Measurements from ENCODE around the gene SMURF2. TPM values are rescaled to one million over a fixed set of nuclear protein-coding genes. Genes with fewer than 3 reads are reported as not detected.
A peak's percentile ranks its signal among the peaks of the same experiment; 100 is the strongest.

SMURF2 gene
- total RNA-seq, 1 donor from 2014 or later = 33.3 TPM

DNA sequence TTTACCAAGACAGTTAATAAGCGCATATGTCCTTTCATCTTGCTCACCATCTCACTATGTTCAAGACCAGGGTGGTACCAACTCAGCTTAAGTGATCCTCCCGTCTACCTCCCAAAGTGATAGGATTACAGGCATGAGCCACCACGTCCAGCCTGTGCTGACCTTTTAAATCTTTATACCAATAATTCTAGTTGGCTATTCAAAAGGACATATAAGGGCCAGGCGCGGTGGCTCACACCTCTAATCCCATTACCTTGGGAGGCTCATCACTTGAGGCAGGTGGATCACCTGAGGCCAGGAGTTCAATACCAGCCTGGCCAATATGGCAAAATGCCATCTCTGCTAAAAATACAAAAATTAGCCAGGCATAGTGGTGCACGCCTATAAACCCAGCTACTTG, 152.9 kb downstream of the SMURF2 start:
- no peak overlapping the region for H3K27ac Mint-ChIP-seq (ENCODE audit: unreplicated experiment)
- peaks cover 29% of the 10 kb centered on the region for H3K27me3 Mint-ChIP-seq (ENCODE audit: unreplicated experiment)
- H3K4me3 Mint-ChIP-seq (ENCODE audit: unreplicated experiment) = peak overlapping the region; percentile 63
- peaks cover 29% of the 10 kb centered on the region for H3K9me3 Mint-ChIP-seq (ENCODE audit: unreplicated experiment)
- no peak for DNase-seq
- peaks cover 10% of the 10 kb centered on the region for H3K4me1 Mint-ChIP-seq (ENCODE audit: low read depth, unreplicated experiment)
- TF ChIP-seq, protein P1, sequence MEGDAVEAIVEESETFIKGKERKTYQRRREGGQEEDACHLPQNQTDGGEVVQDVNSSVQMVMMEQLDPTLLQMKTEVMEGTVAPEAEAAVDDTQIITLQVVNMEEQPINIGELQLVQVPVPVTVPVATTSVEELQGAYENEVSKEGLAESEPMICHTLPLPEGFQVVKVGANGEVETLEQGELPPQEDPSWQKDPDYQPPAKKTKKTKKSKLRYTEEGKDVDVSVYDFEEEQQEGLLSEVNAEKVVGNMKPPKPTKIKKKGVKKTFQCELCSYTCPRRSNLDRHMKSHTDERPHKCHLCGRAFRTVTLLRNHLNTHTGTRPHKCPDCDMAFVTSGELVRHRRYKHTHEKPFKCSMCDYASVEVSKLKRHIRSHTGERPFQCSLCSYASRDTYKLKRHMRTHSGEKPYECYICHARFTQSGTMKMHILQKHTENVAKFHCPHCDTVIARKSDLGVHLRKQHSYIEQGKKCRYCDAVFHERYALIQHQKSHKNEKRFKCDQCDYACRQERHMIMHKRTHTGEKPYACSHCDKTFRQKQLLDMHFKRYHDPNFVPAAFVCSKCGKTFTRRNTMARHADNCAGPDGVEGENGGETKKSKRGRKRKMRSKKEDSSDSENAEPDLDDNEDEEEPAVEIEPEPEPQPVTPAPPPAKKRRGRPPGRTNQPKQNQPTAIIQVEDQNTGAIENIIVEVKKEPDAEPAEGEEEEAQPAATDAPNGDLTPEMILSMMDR (IDR thresholded peaks at IDR 0.05; ENCODE audit: partially characterized antibody, unreplicated experiment) = no peak
- H3K36me3 Mint-ChIP-seq (ENCODE audit: unreplicated experiment) = peaks cover 11% of the 10 kb centered on the region

DNA sequence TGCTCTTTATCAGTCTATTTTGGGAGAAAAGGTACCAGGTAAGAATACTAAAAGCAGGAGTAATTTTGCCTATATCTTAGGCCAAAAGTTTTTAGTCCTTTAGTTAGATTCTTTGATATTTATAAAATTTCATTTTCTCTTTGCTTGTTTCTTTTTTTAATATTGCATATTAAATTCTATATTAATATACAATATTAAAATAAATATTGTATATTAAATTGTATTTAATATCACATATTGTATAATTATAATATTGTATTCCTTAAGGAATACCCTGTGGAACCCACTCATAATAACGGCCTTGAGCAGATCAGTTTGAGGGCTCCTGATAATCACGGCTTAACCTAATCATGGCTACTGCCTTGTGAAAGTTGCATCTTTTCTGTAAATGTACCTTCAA, 153.4 kb downstream of the SMURF2 start:
- TF ChIP-seq, protein P1 (IDR thresholded peaks at IDR 0.05; ENCODE audit: partially characterized antibody, unreplicated experiment) = no peak
- Mint-ChIP-seq H3K4me3 (ENCODE audit: unreplicated experiment) (peak overlapping the region; percentile 100), H3K27ac (ENCODE audit: unreplicated experiment) (no peak overlapping the region), H3K4me1 (ENCODE audit: low read depth, unreplicated experiment) (peaks cover 14% of the 10 kb centered on the region), H3K9me3 (ENCODE audit: unreplicated experiment) (peaks cover 29% of the 10 kb centered on the region), H3K36me3 (ENCODE audit: unreplicated experiment) (peaks cover 11% of the 10 kb centered on the region), H3K27me3 (ENCODE audit: unreplicated experiment) (peaks cover 29% of the 10 kb centered on the region)
- DNase-seq = no peak

DNA sequence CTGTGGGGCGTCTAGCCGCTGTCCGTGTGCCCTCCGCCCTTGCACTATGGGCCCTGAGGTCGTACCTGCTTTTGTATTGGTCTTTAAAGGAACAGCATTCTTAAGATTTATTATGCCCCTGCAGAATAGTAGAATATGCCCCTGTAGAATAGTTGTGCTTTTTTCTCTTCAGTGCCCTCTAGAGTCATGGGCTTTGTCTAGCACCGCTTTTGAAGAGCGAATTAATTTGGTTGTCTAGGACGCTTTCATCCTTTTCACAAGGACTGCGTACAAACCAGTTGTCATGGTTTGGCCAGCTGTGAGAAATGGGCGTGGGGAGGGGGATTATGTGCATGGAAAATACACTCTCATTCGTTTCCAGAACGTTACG, 154.7 kb downstream of the SMURF2 start:
- no peak for DNase-seq
- peaks cover 29% of the 10 kb centered on the region for H3K27me3 Mint-ChIP-seq (ENCODE audit: unreplicated experiment)
- TF ChIP-seq, protein P1 (IDR thresholded peaks at IDR 0.05; ENCODE audit: partially characterized antibody, unreplicated experiment) = no peak
- H3K4me3 Mint-ChIP-seq (ENCODE audit: unreplicated experiment) = peak overlapping the region; percentile 100
- H3K36me3 Mint-ChIP-seq (ENCODE audit: unreplicated experiment) = peaks cover 11% of the 10 kb centered on the region
- H3K4me1 Mint-ChIP-seq (ENCODE audit: low read depth, unreplicated experiment) = peaks cover 20% of the 10 kb centered on the region
- peak overlapping the region; percentile 100 for H3K27ac Mint-ChIP-seq (ENCODE audit: unreplicated experiment)
- peaks cover 29% of the 10 kb centered on the region for H3K9me3 Mint-ChIP-seq (ENCODE audit: unreplicated experiment)

DNA sequence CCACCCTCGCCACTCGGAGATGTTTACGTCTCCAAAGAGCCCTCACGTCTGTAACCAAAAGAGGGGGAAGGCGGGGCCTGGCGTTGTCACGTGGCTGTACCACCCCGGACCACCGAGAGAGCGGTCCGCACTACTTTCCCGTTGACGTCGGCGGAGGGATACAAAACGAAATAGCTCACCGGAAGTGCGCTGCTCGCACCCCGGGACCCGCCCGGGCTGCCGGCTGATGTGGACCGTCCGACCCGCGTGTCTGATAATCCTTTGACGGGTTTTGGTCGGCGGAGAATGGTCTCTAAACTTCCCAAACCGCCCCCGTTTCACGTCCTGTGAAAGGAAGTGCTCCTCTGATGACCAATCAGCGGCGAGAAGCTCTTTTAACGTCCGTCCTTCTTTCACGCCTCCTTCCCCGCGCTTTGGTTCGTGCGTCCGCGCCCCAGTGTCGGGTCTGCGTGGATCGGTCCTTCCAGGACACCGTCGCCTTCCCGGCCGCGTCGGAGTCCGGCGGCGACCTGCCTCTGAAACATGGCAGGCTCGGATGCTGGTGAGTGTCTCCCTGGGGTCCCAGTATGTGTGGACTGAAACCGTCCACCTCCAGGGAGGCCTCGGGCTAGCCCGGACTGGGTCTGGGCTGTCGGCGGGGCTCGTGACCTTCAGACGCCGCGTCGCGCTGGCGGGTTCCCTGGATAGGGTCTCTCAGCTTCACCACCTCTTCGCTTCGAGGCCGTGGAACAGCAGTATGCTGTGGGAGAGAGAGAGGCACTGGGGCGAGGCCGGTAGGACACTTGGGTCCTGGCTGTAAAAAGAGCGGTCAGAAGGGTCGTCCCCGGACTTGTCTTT, 155.3 kb downstream of the SMURF2 start, which contains the start of gene CEP95:
TSS of gene CEP95 (plus strand) at position 402 of the 837 bp plus-strand sequence. CDS start at position 523, 121 bp downstream.
- TF ChIP-seq, protein P1 (IDR thresholded peaks at IDR 0.05; ENCODE audit: partially characterized antibody, unreplicated experiment) = no peak
- H3K4me3 Mint-ChIP-seq (ENCODE audit: unreplicated experiment) = peak within 1 kb of the TSS; percentile 100
- DNase-seq = peak; percentile 94
- peaks cover 29% of the 10 kb centered on the region for H3K27me3 Mint-ChIP-seq (ENCODE audit: unreplicated experiment)
- peaks cover 20% of the 10 kb centered on the region for H3K4me1 Mint-ChIP-seq (ENCODE audit: low read depth, unreplicated experiment)
- peaks cover 29% of the 10 kb centered on the region for H3K9me3 Mint-ChIP-seq (ENCODE audit: unreplicated experiment)
- H3K27ac Mint-ChIP-seq (ENCODE audit: unreplicated experiment) = peak within 1 kb of the TSS; percentile 100
- peaks cover 11% of the 10 kb centered on the region for H3K36me3 Mint-ChIP-seq (ENCODE audit: unreplicated experiment)

DNA sequence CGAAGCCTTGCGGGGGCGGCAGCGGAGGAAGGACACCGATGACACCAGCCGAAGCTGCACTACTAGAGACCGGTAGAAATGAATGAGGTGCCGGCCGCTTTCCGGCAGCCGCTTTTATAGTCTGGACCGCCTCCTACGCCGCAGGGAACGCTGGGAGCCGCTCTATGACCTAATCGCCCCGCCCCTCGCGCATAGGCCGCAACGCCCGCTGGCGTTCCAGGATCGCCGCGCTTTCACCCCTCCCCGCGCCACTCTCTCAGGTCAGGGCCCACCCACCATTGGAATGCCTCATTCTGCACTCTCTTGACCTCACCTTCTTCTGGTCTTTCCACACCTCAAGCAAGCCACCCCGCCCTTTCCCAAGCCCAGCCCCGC, 155.9 kb downstream of the SMURF2 start, which contains the start of gene DDX5:
TSS of gene DDX5 (minus strand) at position 89 of the 375 bp plus-strand sequence. CDS start 170 bp downstream, outside the sequence.
- H3K4me1 Mint-ChIP-seq (ENCODE audit: low read depth, unreplicated experiment) = peaks cover 20% of the 10 kb centered on the region
- peak; percentile 97 for DNase-seq
- peak within 1 kb of the TSS; percentile 100 for H3K4me3 Mint-ChIP-seq (ENCODE audit: unreplicated experiment)
- peak within 1 kb of the TSS; percentile 100 for H3K27ac Mint-ChIP-seq (ENCODE audit: unreplicated experiment)
- peaks cover 29% of the 10 kb centered on the region for H3K27me3 Mint-ChIP-seq (ENCODE audit: unreplicated experiment)
- TF ChIP-seq, protein P1 (IDR thresholded peaks at IDR 0.05; ENCODE audit: partially characterized antibody, unreplicated experiment) = no peak
- H3K36me3 Mint-ChIP-seq (ENCODE audit: unreplicated experiment) = peaks cover 11% of the 10 kb centered on the region
- H3K9me3 Mint-ChIP-seq (ENCODE audit: unreplicated experiment) = peaks cover 29% of the 10 kb centered on the region
